ENCODE measurements around the gene RNF213.

Gene RNF213

DNA sequence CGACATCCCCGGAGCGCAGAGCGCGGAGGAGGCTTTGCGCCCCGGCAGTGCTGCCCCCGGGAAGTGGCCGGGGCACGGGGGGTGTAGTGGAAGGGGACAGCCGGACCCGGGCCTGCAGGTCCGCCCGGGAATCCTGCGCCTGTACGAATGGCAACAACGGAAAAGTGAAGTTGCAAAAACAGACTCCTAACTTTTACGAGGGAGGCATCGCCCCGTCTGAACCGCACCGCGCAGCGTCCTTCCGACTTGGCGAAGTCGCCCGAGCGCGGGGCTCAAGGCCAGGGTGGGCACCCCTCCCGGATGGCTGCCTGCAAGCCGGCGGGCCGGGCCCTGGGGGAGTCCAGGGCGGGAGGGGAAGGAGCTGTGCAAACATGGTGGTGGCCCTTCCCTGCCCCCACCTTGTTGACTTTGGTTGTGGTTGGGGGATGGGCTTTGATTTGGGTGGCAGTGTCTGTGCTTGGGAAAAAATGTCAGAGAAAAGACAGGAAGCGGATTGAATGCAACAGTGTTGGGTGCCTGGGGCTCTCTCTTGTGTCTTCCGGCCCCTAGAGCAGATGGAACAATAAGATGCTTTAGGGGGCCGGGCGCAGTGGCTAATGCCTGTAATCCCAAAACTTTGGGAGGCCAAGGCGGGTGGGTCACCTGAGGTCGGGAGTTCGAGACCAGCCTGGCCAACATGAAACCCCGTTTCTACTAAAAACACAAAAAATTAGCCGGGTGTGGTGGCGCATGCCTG, 675 bp downstream of the RNF213 start (continued):
- TF ChIP-seq, protein P1, sequence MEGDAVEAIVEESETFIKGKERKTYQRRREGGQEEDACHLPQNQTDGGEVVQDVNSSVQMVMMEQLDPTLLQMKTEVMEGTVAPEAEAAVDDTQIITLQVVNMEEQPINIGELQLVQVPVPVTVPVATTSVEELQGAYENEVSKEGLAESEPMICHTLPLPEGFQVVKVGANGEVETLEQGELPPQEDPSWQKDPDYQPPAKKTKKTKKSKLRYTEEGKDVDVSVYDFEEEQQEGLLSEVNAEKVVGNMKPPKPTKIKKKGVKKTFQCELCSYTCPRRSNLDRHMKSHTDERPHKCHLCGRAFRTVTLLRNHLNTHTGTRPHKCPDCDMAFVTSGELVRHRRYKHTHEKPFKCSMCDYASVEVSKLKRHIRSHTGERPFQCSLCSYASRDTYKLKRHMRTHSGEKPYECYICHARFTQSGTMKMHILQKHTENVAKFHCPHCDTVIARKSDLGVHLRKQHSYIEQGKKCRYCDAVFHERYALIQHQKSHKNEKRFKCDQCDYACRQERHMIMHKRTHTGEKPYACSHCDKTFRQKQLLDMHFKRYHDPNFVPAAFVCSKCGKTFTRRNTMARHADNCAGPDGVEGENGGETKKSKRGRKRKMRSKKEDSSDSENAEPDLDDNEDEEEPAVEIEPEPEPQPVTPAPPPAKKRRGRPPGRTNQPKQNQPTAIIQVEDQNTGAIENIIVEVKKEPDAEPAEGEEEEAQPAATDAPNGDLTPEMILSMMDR (tag by site-specific recombination; IDR thresholded peaks at IDR 0.05), result 0 out of 2 replicates have a peak, but pooled peaks have one; percentile 7
- TF ChIP-seq ZNF76 (tag by site-specific recombination; IDR thresholded peaks at IDR 0.05; ENCODE audit: borderline replicate concordance, low read depth) (no peak), ZBTB1 (tag by site-specific recombination; IDR thresholded peaks at IDR 0.05) (no peak), KLF9 (tag by site-specific recombination; IDR thresholded peaks at IDR 0.05; ENCODE audit: low read depth) (0 out of 2 replicates have a peak, but pooled peaks have one; percentile 9), KLF1 (tag by site-specific recombination; IDR thresholded peaks at IDR 0.05) (0 out of 2 replicates have a peak, but pooled peaks have one; percentile 50), SP2 (tag by site-specific recombination; IDR thresholded peaks at IDR 0.05) (no peak), ZNF585B (tag by site-specific recombination; IDR thresholded peaks at IDR 0.05) (no peak), ZNF596 (tag by site-specific recombination; IDR thresholded peaks at IDR 0.05) (no peak), ZNF658 (tag by site-specific recombination; IDR thresholded peaks at IDR 0.05) (no peak), ZNF510 (tag by site-specific recombination; IDR thresholded peaks at IDR 0.05; ENCODE audit: insufficient replicate concordance) (no peak), KLF8 (tag by site-specific recombination; IDR thresholded peaks at IDR 0.05) (peak; percentile 35; the same call in 1 of the 2 replicates), OSR2 (tag by site-specific recombination; IDR thresholded peaks at IDR 0.05) (no peak), BCL11A (tag by site-specific recombination; IDR thresholded peaks at IDR 0.05; ENCODE audit: low read depth) (no peak), IKZF3 (tag by site-specific recombination; IDR thresholded peaks at IDR 0.05) (peak; percentile 28; the same call in 1 of the 2 replicates), ZNF214 (tag by site-specific recombination; IDR thresholded peaks at IDR 0.05; ENCODE audit: borderline replicate concordance) (no peak), HOXC10 (CRISPR knock-in tag; IDR thresholded peaks at IDR 0.05) (no peak), ZNF23 (tag by site-specific recombination; IDR thresholded peaks at IDR 0.05; ENCODE audit: borderline replicate concordance) (no peak), ZNF544 (tag by site-specific recombination; IDR thresholded peaks at IDR 0.05) (no peak), ZNF530 (tag by site-specific recombination; IDR thresholded peaks at IDR 0.05; ENCODE audit: low read depth) (no peak), ZSCAN23 (tag by site-specific recombination; IDR thresholded peaks at IDR 0.05) (no peak), ZNF555 (tag by site-specific recombination; conservative IDR thresholded peaks at IDR 0.05) (no peak), ZFP37 (tag by site-specific recombination; IDR thresholded peaks at IDR 0.05) (no peak), ZNF473 (tag by site-specific recombination; IDR thresholded peaks at IDR 0.05) (no peak), WT1 (tag by site-specific recombination; IDR thresholded peaks at IDR 0.05) (0 out of 2 replicates have a peak, but pooled peaks have one; percentile 21), SCRT2 (tag by site-specific recombination; IDR thresholded peaks at IDR 0.05) (peak; percentile 64), SP7 (tag by site-specific recombination; IDR thresholded peaks at IDR 0.05) (peak; percentile 36; the same call in 1 of the 2 replicates), REPIN1 (tag by site-specific recombination; IDR thresholded peaks at IDR 0.05; ENCODE audit: low read depth) (no peak), ZNF202 (tag by site-specific recombination; IDR thresholded peaks at IDR 0.05; ENCODE audit: borderline replicate concordance) (no peak), ZNF157 (tag by site-specific recombination; IDR thresholded peaks at IDR 0.05) (no peak), ZBTB48 (tag by site-specific recombination; IDR thresholded peaks at IDR 0.05) (peak; percentile 95), MEIS1 (CRISPR knock-in tag; IDR thresholded peaks at IDR 0.05; ENCODE audit: borderline replicate concordance) (no peak), ZFP69B (tag by site-specific recombination; IDR thresholded peaks at IDR 0.05) (no peak), ZNF660 (tag by site-specific recombination; IDR thresholded peaks at IDR 0.05) (no peak), ZNF843 (tag by site-specific recombination; IDR thresholded peaks at IDR 0.05) (no peak), ZBTB20 (tag by site-specific recombination; IDR thresholded peaks at IDR 0.05) (peak; percentile 94)
- TF ChIP-seq, protein P2, sequence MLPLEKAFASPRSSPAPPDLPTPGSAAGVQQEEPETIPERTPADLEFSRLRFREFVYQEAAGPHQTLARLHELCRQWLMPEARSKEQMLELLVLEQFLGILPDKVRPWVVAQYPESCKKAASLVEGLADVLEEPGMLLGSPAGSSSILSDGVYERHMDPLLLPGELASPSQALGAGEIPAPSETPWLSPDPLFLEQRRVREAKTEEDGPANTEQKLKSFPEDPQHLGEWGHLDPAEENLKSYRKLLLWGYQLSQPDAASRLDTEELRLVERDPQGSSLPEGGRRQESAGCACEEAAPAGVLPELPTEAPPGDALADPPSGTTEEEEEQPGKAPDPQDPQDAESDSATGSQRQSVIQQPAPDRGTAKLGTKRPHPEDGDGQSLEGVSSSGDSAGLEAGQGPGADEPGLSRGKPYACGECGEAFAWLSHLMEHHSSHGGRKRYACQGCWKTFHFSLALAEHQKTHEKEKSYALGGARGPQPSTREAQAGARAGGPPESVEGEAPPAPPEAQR (tag by site-specific recombination; IDR thresholded peaks at IDR 0.05), result no peak
- TF ChIP-seq, protein P3, sequence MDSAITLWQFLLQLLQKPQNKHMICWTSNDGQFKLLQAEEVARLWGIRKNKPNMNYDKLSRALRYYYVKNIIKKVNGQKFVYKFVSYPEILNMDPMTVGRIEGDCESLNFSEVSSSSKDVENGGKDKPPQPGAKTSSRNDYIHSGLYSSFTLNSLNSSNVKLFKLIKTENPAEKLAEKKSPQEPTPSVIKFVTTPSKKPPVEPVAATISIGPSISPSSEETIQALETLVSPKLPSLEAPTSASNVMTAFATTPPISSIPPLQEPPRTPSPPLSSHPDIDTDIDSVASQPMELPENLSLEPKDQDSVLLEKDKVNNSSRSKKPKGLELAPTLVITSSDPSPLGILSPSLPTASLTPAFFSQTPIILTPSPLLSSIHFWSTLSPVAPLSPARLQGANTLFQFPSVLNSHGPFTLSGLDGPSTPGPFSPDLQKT (IDR thresholded peaks at IDR 0.05; ENCODE audit: borderline replicate concordance, low read depth, low read length), result no peak
- TF ChIP-seq, protein P4, sequence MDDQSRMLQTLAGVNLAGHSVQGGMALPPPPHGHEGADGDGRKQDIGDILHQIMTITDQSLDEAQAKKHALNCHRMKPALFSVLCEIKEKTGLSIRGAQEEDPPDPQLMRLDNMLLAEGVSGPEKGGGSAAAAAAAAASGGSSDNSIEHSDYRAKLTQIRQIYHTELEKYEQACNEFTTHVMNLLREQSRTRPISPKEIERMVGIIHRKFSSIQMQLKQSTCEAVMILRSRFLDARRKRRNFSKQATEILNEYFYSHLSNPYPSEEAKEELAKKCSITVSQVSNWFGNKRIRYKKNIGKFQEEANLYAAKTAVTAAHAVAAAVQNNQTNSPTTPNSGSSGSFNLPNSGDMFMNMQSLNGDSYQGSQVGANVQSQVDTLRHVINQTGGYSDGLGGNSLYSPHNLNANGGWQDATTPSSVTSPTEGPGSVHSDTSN (CRISPR knock-in tag; IDR thresholded peaks at IDR 0.05), result no peak

Data from HEK293 (cell line).